H1 (cell line): ENCODE results near the gene KLHL36. TPM values are rescaled to one million over a fixed set of nuclear protein-coding genes. Genes with fewer than 3 reads are reported as not detected.

Source experiments
- polyA plus RNA-seq, 7 experiments: library from polyadenylated mRNA; depleted of rRNA in 3 of 7; stranded (reverse) in 5 of 7; unstranded in 2 of 7; fragments of >200 nt in 5 of 7; fragments of 200-250 nt in 2 of 7; gene quantifications; 1 replicate in 5 of 7; 2 replicates in 1 of 7; 4 replicates in 1 of 7; pipeline versions ENCODE4 v1.2.1 to v1.2.3, GENCODE V29; 2011 to 2013; ENCODE audit warnings: missing spikeins in 2 of 7, mixed read lengths in 2 of 7
- total RNA-seq: library from RNA; stranded (reverse); fragmentation: NEBNext Ultra II Directional; extraction: Animal tissue kit (Norgen Biotek cat#: 25700); gene quantifications from 2 replicates; pipeline ENCODE4 v1.2.1, GENCODE V29; 2021

KLHL36 gene
- total and polyA plus RNA-seq, 2 of the 8 experiments (the other 6 are each of a cell fraction or from before 2014, with no cell fraction given) = 22.9 to 33.6 TPM

Other genes starting within 250 kb of the KLHL36 start
- 19.0 and 19.6 TPM in 2 replicates for gene MEAK7, start 143.9 kb upstream of the KLHL36 start, total RNA-seq
- 9.6 and 13.6 TPM in 2 replicates for gene MEAK7, start 143.9 kb upstream of the KLHL36 start, polyA plus RNA-seq (2011; rRNA removed)
- gene COTL1, start 30.4 kb upstream of the KLHL36 start, total RNA-seq = 183 TPM in 2 replicates
- 59.2 and 89.0 TPM in 2 replicates for gene COTL1, start 30.4 kb upstream of the KLHL36 start, polyA plus RNA-seq (2011; rRNA removed)
- gene USP10, start 51.5 kb downstream of the KLHL36 start, total RNA-seq = 186 and 195 TPM in 2 replicates
- 171 and 224 TPM in 2 replicates for gene USP10, start 51.5 kb downstream of the KLHL36 start, polyA plus RNA-seq (2011; rRNA removed)
- 5.1 and 6.4 TPM in 2 replicates for gene CRISPLD2, start 171.5 kb downstream of the KLHL36 start, total RNA-seq
- 2.7 and 3.6 TPM in 2 replicates for gene CRISPLD2, start 171.5 kb downstream of the KLHL36 start, polyA plus RNA-seq (2011; rRNA removed)